Right lobe of liver (tissue), 4 donors: ENCODE results near the gene UNC5B.

Experiments
- POLR2A ChIP-seq: fragments of 450-650 bp; IDR thresholded peaks from one replicate; pipeline ENCODE4 v1.6.1; 2017; ENCODE audit warnings: antibody characterized with exemption, mild to moderate bottlenecking
- TF ChIP-seq, protein P1 (sequence below), 4 donors: fragments of 200-600 bp in 3 of 4; fragments of 450-650 bp in 1 of 4; IDR thresholded peaks; one replicate each; pipeline versions ENCODE4 v1.5.1 to v1.8.0; 2016 to 2022; ENCODE audit warnings: antibody characterized with exemption in 4 of 4, mild to moderate bottlenecking in 2 of 4
- donor health status: DM: no; HTN: no; CAD: no.
- donor health status: DM: no; HTN: no; CAD: no.
- donor health status: DM: no; HTN: yes; CAD: no.

DNA sequence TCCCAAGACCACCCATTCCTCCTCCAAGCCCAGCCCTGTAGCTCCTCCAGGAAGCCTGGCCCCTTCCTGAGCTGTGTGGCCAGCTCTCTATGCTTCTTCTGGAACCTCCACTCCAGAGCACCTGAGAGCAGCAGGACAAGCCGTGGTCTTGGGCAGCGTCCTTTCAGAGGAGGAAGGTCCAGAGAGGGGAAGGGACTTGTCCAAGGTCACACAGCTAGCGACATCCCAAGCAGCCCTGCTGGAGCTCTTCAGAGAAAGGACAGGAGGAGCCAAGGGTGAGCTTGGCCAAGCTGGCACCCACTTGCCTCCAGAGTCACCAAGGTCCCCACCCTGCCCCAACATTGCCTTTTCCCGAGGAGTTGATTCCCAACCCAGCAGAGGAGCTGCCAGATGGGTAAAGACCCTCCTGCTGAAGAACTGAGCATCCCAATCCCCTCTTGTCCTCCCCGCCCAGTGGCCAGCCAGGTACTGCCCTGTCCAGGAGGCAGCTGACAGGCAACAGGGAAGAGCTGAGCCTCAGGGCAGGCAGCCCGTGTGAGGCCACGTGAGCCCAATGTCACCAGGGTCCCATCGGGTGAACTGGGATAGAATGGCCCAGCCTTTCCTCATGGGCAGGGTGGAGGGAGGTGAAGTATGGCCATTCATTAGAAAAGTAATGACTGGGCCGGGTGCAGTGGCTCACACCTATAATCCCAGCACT lies 46.2 kb downstream of the UNC5B start:
- TF ChIP-seq, protein P1, sequence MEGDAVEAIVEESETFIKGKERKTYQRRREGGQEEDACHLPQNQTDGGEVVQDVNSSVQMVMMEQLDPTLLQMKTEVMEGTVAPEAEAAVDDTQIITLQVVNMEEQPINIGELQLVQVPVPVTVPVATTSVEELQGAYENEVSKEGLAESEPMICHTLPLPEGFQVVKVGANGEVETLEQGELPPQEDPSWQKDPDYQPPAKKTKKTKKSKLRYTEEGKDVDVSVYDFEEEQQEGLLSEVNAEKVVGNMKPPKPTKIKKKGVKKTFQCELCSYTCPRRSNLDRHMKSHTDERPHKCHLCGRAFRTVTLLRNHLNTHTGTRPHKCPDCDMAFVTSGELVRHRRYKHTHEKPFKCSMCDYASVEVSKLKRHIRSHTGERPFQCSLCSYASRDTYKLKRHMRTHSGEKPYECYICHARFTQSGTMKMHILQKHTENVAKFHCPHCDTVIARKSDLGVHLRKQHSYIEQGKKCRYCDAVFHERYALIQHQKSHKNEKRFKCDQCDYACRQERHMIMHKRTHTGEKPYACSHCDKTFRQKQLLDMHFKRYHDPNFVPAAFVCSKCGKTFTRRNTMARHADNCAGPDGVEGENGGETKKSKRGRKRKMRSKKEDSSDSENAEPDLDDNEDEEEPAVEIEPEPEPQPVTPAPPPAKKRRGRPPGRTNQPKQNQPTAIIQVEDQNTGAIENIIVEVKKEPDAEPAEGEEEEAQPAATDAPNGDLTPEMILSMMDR (IDR thresholded peaks at IDR 0.05) = no peak
- TF ChIP-seq POLR2A = no peak
